GM10266 (cell line): ENCODE measurements around the gene IL4I1.

ENCODE experiments used
- DNase-seq: peaks from one replicate; pipeline ENCODE4 v3.0.0; 2012; ENCODE audit errors: extremely low spot score
- CTCF ChIP-seq: IDR thresholded peaks from 2 replicates; pipeline ENCODE4 v1.5.1; 2012; ENCODE audit warnings: mild to moderate bottlenecking, low read depth; ENCODE audit not compliant: control insufficient read depth, insufficient read depth; ENCODE audit errors: missing control alignments

Gene IL4I1

DNA sequence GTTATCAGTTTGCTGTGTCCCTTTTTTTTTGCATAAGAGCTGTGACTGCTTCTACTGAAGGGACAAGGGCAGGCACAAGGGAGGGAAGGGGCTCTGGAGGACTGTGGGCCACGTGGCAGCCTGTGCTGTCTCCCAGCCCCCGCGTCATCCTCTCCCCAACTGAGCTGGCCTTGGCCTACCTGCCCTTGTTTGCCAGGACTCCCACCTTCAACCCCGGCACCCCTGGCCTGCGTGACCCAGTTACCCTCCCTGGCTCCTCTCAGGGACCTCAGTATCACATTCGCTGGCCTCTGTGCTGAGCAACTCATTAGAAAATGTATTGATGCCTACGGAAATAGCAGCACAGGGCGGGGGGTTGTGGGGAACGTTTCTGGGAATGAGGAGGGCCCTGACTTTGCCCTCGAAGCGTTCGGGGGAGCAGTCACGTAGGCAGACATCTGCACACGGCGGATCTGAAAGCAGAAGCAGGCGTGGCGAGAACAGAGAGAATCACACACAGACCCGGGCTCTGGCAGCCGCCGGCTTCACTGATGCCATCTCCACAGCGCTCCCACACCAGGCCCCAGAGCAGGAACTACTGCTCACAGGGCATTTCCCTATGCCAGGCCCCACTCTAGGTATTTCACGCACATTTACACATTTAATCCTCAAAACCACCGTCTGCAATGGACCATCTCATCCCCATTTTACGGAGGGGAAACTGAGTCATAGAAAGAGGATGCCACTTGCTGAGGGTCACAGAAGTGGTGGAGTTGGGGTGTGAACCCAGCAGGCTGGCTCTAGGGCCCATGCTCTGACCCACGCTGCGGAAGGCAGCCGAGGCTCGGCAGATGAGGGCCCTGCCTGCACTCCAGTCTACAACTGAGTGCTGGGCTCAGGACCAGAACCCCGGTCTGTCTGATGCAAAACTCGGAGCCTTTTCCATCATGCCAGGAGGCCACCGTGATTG, 26.6 kb upstream of the IL4I1 start:
- no peak for TF ChIP-seq CTCF
- no peak for DNase-seq

DNA sequence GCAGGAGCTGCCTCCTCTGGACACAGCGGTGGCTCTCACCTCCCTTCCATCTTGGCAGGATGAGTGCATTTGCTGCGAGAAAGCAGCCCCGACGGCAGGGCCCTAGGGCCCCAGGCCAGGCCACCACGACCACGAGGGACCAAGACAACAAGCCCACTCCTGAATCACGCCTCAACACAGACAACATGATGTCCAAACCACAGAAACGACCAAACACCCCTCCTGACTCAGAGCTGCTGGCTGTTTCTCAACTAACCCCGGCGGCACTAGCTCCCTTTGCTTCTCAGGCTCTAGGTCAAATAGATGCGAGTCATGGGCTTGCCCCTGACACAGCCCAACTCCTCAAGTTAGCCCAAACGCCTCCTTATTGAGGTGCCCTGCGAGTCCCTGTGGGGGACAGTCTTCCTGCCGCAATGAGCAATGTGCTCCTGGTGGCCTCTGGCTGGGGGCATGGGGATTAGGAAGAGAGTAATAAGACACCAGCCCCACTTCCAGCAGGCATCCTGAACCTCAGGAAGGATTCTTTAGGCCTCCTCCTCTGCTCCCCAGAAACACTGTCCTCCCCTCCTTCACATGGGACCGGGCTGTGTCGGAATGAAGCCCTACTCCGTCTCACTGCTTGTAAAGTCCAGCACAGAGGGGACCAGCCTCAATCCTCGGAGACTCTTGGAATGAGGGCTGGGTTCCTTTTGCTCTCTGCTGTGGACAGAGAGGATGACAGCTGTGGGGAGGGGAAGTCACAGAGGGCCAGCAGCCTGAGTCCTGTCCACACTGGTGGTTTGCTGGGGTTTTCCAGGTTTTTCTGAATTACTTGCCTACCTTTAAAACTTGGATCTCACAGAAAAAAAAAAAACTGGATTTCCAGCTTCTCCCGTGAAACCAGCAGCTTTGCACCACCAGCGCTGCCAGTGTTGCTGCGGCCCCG, 25.4 kb upstream of the IL4I1 start:
- DNase-seq: no peak

DNA sequence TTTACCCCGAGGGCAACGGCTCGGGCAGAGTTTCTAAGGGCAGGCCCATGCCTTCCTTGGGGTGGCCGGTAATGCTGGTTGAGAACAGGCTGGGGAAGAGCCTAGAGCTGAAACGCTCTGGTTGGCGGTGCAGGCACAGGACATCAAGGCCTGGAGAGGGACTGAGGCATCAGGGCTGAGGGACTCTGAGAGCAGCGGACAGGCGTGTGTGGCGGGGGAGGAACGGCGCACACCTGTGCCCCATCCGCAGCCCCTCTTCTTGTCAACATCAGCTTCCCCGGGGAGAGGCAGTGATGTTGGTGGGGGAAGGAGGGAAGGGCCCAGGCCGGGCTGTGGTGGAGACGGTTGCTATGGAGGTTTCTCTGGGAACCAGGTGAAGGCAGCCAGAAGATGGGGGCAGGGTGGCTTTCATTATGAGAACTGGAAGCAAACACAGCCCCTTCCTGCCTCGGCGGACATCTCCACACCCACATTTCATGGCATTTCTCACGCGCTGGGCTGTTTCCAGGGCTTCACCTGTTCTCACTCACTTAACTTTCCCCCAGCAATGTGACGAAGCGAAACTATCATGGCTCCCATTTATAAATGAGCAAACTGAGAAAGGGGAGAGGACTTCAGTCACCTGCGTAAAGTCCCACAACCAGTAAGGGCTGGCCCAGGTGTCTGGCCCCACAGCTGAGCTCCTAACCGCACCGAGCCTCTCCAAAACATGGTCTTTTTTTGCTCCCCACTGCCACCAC, 24.1 kb upstream of the IL4I1 start:
- no peak for TF ChIP-seq CTCF
- no peak for DNase-seq

More for the DNA sequence above, 25.4 kb upstream of the IL4I1 start:
- TF ChIP-seq CTCF: no peak

- no peak for DNase-seq
- no peak for TF ChIP-seq CTCF
These were observed 21.4 kb upstream of the IL4I1 start for GRCh38 chr19:49918089-49918488.

DNA sequence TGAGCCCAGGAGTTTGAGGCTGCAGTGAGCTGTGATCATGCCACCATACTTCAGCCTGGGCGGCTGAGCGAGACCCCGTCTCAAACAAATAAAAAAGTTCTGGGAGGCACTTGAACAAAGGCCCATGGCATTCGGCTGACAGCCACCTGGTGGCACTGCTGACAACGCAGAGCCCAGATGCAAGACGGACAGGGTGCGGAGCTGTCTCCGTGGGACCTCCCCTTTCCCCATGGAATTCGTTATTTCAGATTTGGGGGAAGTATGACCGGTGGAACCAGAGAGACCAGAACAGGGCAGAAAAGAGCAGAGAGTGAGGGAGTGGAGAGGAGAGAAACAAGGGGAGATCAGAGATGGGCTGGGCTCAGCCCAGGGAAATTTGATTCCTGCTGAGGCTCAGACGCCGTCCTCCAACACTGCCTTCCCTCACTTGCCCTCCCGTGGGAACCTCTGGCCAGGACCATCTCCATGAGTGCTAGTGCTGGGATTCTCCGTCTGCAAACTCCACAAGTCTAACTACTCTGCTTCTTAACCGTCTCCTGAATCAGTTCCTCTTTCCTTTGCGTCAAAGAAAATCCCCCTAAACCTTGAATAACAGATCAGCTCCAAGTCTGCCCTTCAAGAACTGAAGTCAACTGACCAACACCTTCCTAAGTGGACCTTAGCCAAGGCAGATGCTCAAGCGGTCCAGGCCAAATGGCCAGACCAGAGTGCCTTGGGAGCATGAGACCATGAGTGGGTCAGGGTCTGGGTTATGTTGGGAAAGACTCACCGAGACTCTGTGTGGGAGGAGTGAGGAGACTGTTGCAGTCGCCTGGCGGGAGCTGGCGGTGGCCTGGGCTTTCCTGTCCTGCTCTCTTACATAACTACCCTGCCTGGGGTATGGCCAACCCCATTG, 20.4 kb upstream of the IL4I1 start:
- peak; percentile 60 for TF ChIP-seq CTCF
- DNase-seq: no peak

DNA sequence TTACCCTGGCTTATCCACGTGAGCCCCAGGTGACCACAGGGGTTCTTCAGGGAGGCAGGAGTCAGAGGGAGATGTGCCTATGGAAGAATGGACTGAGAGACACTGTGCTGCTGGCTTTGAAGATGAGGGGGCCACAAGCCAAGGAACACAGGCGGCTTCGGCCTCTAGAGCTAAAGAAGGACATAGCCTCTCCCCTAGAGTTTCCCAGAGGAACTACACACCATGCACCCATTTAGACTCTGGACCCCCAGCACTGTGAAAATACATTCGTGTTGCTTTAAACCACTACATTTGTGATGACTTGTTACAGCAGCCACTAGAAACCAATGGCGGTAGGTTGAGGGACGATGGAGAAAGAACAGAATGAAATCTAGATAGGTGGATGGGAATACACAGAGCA, 18.6 kb upstream of the IL4I1 start:
- TF ChIP-seq CTCF: no peak
- DNase-seq: no peak
